ENCODE data around the gene GET3. TPM values are rescaled to one million over a fixed set of nuclear protein-coding genes. Genes with fewer than 3 reads are reported as not detected.
A peak's percentile ranks its signal among the peaks of the same experiment; 100 is the strongest.

Gene GET3
- total and polyA plus RNA-seq, 2 of the 13 experiments (the other 11 are each of a cell fraction or from before 2014, with no cell fraction given), result 57.7 to 59.4 TPM

GRCh38 chr19:12777217-12778016, 40.1 kb downstream of the GET3 start (continued):
- TF ChIP-seq PBX3 (CRISPR knock-in tag; IDR thresholded peaks at IDR 0.05; ENCODE audit: borderline replicate concordance) (no peak), IRF2 (CRISPR knock-in tag; IDR thresholded peaks at IDR 0.05) (peak; percentile 57; the same call in 1 of the 2 replicates), MNT (IDR thresholded peaks at IDR 0.05) (no peak), KLF16 (CRISPR knock-in tag; IDR thresholded peaks at IDR 0.05) (0 out of 4 replicates have a peak, but pooled peaks of 1 of the 2 experiments have one; percentile 16), ZNF800 (CRISPR knock-in tag; IDR thresholded peaks at IDR 0.05) (peak; percentile 73; the same call in 1 of the 2 replicates), SIN3A (IDR thresholded peaks at IDR 0.05; ENCODE audit: borderline replicate concordance, low read depth, low read length) (no peak), MTA1 (CRISPR knock-in tag; IDR thresholded peaks at IDR 0.05; ENCODE audit: borderline replicate concordance) (no peak), ZSCAN21 (CRISPR knock-in tag; IDR thresholded peaks at IDR 0.05; ENCODE audit: borderline replicate concordance) (no peak), ISL2 (CRISPR knock-in tag; IDR thresholded peaks at IDR 0.05) (no peak), FOXA1 (IDR thresholded peaks at IDR 0.05) (no peak), FOXA1 (CRISPR knock-in tag; IDR thresholded peaks at IDR 0.05) (no peak), KDM1A (CRISPR knock-in tag; IDR thresholded peaks at IDR 0.05) (no peak), ZSCAN20 (CRISPR knock-in tag; IDR thresholded peaks at IDR 0.05; ENCODE audit: borderline replicate concordance) (0 out of 2 replicates have a peak, but pooled peaks have one; percentile 51), ZNF30 (CRISPR knock-in tag; IDR thresholded peaks at IDR 0.05) (no peak), ZNF432 (CRISPR knock-in tag; IDR thresholded peaks at IDR 0.05; ENCODE audit: borderline replicate concordance) (no peak), HIVEP1 (CRISPR knock-in tag; IDR thresholded peaks at IDR 0.05) (no peak), ZNF740 (CRISPR knock-in tag; IDR thresholded peaks at IDR 0.05) (0 out of 2 replicates have a peak, but pooled peaks have one; percentile 31), ZNF382 (CRISPR knock-in tag; IDR thresholded peaks at IDR 0.05; ENCODE audit: borderline replicate concordance) (no peak), TOPORS (CRISPR knock-in tag; IDR thresholded peaks at IDR 0.05) (0 out of 2 replicates have a peak, but pooled peaks have one; percentile 46), CBX1 (IDR thresholded peaks at IDR 0.05; ENCODE audit: low read depth) (no peak), PATZ1 (CRISPR knock-in tag; IDR thresholded peaks at IDR 0.05) (peak; percentile 91), YEATS4 (CRISPR knock-in tag; IDR thresholded peaks at IDR 0.05; ENCODE audit: borderline replicate concordance) (no peak), RXRB (CRISPR knock-in tag; IDR thresholded peaks at IDR 0.05; ENCODE audit: borderline replicate concordance) (0 out of 2 replicates have a peak, but pooled peaks have one; percentile 15)

All from HepG2 (cell line).